Activated T-helper 2 cell treated with anti-CD3 and anti-CD28 coated beads, Interferon-gamma antibody, Interleukin-2, Interleukin-4, amounts not matched to agents 10 μg/mL and 5 μg/mL and 100 μg/mL, durations not matched to agents 14 hours and 24 hours and 36 hours (primary cell): ENCODE data around the gene NTF3. TPM values are rescaled to one million over a fixed set of nuclear protein-coding genes. Genes with fewer than 3 reads are reported as not detected.
"Not testable (repeated sequence)": the region's sequence is repeated elsewhere in the genome, so short reads cannot be mapped to it uniquely, and the experiment has no call there.

Experiments used
- DNase-seq: peaks from one replicate; pipeline ENCODE4 v3.0.0; 2021; ENCODE audit warnings: low spot score
- H3K27ac Mint-ChIP-seq: one replicate; pipeline ENCODE4 v1.8.0; 2021; ENCODE audit warnings: mixed read lengths
- H3K27me3 Mint-ChIP-seq: one replicate; pipeline ENCODE4 v1.8.0; 2021; ENCODE audit warnings: low read depth, mixed read lengths
- H3K36me3 Mint-ChIP-seq: one replicate; pipeline ENCODE4 v1.8.0; 2021; ENCODE audit warnings: low read depth, mixed read lengths
- H3K4me1 Mint-ChIP-seq: one replicate; pipeline ENCODE4 v1.8.0; 2021; ENCODE audit warnings: low read depth, mixed read lengths
- H3K4me3 Mint-ChIP-seq: one replicate; pipeline ENCODE4 v1.8.0; 2021; ENCODE audit warnings: low read depth, mild to moderate bottlenecking, moderate library complexity, mixed read lengths
- H3K9me3 Mint-ChIP-seq: one replicate; pipeline ENCODE4 v1.8.0; 2021; ENCODE audit warnings: mixed read lengths
- intact Hi-C: fragments of 100-400 bp; cut with micrococcal nuclease; formaldehyde crosslinking; loops from one replicate; pipeline ENCODE4 v1.15.1; 2023
- total RNA-seq: library from RNA; stranded (reverse); gene quantifications from 2 replicates; pipeline ENCODE4 v1.2.3, GENCODE V29; 2022

NTF3 gene
- total RNA-seq, 1 donor from 2014 or later: not detected

DNA sequence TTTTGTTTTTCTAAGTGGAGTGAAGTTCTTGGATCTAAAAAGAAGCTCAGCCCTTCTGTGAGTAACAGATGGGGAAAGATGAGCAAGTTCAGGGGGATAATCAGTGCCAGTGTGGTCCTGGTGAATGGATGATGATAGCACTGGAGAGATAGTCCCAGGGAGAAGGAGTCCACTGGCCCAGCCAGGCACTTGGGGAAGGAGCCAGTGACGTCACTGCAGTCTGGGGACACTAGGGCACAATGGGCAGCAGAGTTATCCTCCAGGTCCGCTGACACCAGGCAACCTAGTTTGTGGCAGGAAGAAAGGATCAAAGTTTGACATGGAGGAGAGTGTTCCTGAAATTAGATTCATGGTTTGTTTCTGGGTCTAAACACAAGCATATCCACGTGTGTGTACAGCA is 101.5 kb downstream of the NTF3 start:
- H3K9me3 Mint-ChIP-seq: no peaks in the 10 kb centered on the region
- H3K27me3 Mint-ChIP-seq: no peaks in the 10 kb centered on the region
- H3K36me3 Mint-ChIP-seq: no peaks in the 10 kb centered on the region
- intact Hi-C loops: no loop called here
- no peaks in the 10 kb centered on the region for H3K4me1 Mint-ChIP-seq
- H3K4me3 Mint-ChIP-seq: no peak overlapping the region
- H3K27ac Mint-ChIP-seq: no peak overlapping the region
- DNase-seq: no peak

GRCh38 chr12:5534426-5535199 is 102.7 kb downstream of the NTF3 start:
- no peak overlapping the region for H3K27ac Mint-ChIP-seq
- no peaks in the 10 kb centered on the region for H3K27me3 Mint-ChIP-seq
- no peaks in the 10 kb centered on the region for H3K36me3 Mint-ChIP-seq

DNA sequence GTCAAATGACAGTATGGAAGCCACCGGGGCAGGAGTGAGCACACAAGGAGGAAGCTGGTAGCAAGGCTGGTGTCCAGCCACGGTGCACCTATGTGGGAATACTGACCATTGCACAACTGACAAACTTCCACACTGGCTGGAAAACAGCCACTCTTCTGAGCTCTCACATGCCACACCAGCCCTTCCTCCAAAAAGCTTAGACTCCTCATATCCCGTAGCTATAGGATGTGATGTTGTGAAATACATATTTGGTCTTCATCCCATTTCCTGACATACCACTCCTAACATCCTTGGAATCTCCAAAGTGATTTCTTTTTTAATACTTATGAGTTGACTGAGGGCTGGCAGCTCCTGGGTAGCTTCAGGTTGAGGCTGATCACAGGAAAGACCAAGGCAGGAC is 103.6 kb downstream of the NTF3 start:
- H3K9me3 Mint-ChIP-seq: no peaks in the 10 kb centered on the region
- no peaks in the 10 kb centered on the region for H3K27me3 Mint-ChIP-seq
- H3K27ac Mint-ChIP-seq: no peak overlapping the region
- no peaks in the 10 kb centered on the region for H3K4me1 Mint-ChIP-seq
- H3K36me3 Mint-ChIP-seq: no peaks in the 10 kb centered on the region
- no peak for DNase-seq
- intact Hi-C loops: no loop called here
- H3K4me3 Mint-ChIP-seq: no peak overlapping the region

More at GRCh38 chr12:5534426-5535199, 102.7 kb downstream of the NTF3 start:
- DNase-seq: no peak
- intact Hi-C loops: no loop called here
- Mint-ChIP-seq H3K4me3 (no peak overlapping the region), H3K9me3 (no peaks in the 10 kb centered on the region), H3K4me1 (no peaks in the 10 kb centered on the region)

GRCh38 chr12:5537026-5537615 is 105.2 kb downstream of the NTF3 start:
- H3K27ac Mint-ChIP-seq, H3K4me1 Mint-ChIP-seq, H3K9me3 Mint-ChIP-seq, intact Hi-C loops, H3K4me3 Mint-ChIP-seq, DNase-seq, H3K36me3 Mint-ChIP-seq, H3K27me3 Mint-ChIP-seq: not testable (repeated sequence)

- H3K4me3 Mint-ChIP-seq: no peak overlapping the region
- no peak overlapping the region for H3K27ac Mint-ChIP-seq
- DNase-seq: no peak
- H3K9me3 Mint-ChIP-seq: no peaks in the 10 kb centered on the region
- intact Hi-C loops: no loop called here
- H3K36me3 Mint-ChIP-seq: no peaks in the 10 kb centered on the region
- H3K27me3 Mint-ChIP-seq: no peaks in the 10 kb centered on the region
- H3K4me1 Mint-ChIP-seq: no peaks in the 10 kb centered on the region
Measured at GRCh38 chr12:5537771-5538170, 105.9 kb downstream of the NTF3 start.
